GM13976 (cell line): ENCODE data around the gene ZNF175.

Experiments used
- DNase-seq: peaks from one replicate; pipeline ENCODE4 v3.0.0; 2012; ENCODE audit warnings: low spot score
- CTCF ChIP-seq: IDR thresholded peaks from 2 replicates; pipeline ENCODE4 v1.5.1; 2012; ENCODE audit warnings: borderline replicate concordance, mild to moderate bottlenecking; ENCODE audit not compliant: insufficient read depth; ENCODE audit errors: extremely low read depth, missing control alignments, control extremely low read depth
- in situ Hi-C: fragments of 300-500 bp; cut with MboI; formaldehyde crosslinking; loops from one replicate; pipeline ENCODE4 v1.12.0; 2022; ENCODE audit warnings: low sequenced_read_pairs, mixed read lengths, inconsistent platforms; ENCODE audit not compliant: unreplicated experiment

Gene ZNF175

GRCh38 chr19:51560339-51560738 is 10.7 kb upstream of the ZNF175 start:
- no peak for DNase-seq
- TF ChIP-seq CTCF, result no peak
- in situ Hi-C loops, result no loop called here

- peak; percentile 26 for TF ChIP-seq CTCF
- in situ Hi-C loops, result no loop called here
- DNase-seq, result peak; percentile 48
These were observed 6.3 kb upstream of the ZNF175 start for GRCh38 chr19:51564791-51565190.

- no peak for TF ChIP-seq CTCF
- DNase-seq, result no peak
- in situ Hi-C loops, result no loop called here
These were observed 5.5 kb upstream of the ZNF175 start for GRCh38 chr19:51565583-51565982.

- in situ Hi-C loops, result no loop called here
- no peak for TF ChIP-seq CTCF
- no peak for DNase-seq
These were observed 4.5 kb upstream of the ZNF175 start for GRCh38 chr19:51566489-51567100.

GRCh38 chr19:51567583-51567982 is 3.5 kb upstream of the ZNF175 start:
- in situ Hi-C loops, result no loop called here
- no peak for DNase-seq
- TF ChIP-seq CTCF, result no peak

GRCh38 chr19:51568456-51568855 is 2.6 kb upstream of the ZNF175 start:
- DNase-seq, result no peak
- no peak for TF ChIP-seq CTCF
- in situ Hi-C loops, result no loop called here
